Heart left ventricle (tissue), 16 donors: ENCODE results near the gene CSTF2T. TPM values are rescaled to one million over a fixed set of nuclear protein-coding genes. Genes with fewer than 3 reads are reported as not detected.

Experiments used
- ATAC-seq, 4 donors: fragments of 200-7000 bp; cut with Tn5 transposase; one replicate each; pipeline ENCODE4 v1.9.1; 2020 to 2022; ENCODE audit warnings: moderate library complexity in 4 of 4, mild to moderate bottlenecking in 3 of 4, moderate number of reproducible peaks in 1 of 4
- DNase-seq, 5 donors: peaks; one replicate each; pipeline ENCODE4 v3.0.0-alpha.2; 2020
- H3K27ac ChIP-seq, 12 donors: fragments of 200-600 bp; sonication (generic) in 4 of 12; one replicate each; pipeline versions ENCODE4 v1.5.0 to v1.8.0; 2016 to 2022; ENCODE audit warnings: mild to moderate bottlenecking in 2 of 12
- H3K27me3 ChIP-seq, 9 donors: fragments of 200-600 bp; sonication (generic) in 2 of 9; one replicate each; pipeline versions ENCODE4 v1.5.1 to v1.8.0; 2016 to 2022; ENCODE audit warnings: mild to moderate bottlenecking in 3 of 9
- H3K36me3 ChIP-seq, 9 donors: fragments of 200-600 bp; sonication (generic) in 2 of 9; one replicate each; pipeline versions ENCODE4 v1.5.0 to v1.8.0; 2018 to 2022; ENCODE audit warnings: mild to moderate bottlenecking in 2 of 9
- H3K4me1 ChIP-seq, 12 donors: fragments of 200-600 bp; sonication (generic) in 4 of 12; one replicate each; pipeline versions ENCODE4 v1.5.0 to v1.8.0; 2016 to 2022; ENCODE audit warnings: mild to moderate bottlenecking in 3 of 12
- H3K4me3 ChIP-seq, 12 donors: fragments of 200-600 bp; sonication (generic) in 4 of 12; one replicate each; pipeline versions ENCODE4 v1.5.0 to v1.8.0; 2017 to 2022; ENCODE audit warnings: mild to moderate bottlenecking in 9 of 12, moderate library complexity in 4 of 12
- H3K9me3 ChIP-seq, 12 donors: fragments of 200-600 bp; sonication (generic) in 4 of 12; one replicate each; pipeline versions ENCODE4 v1.5.0 to v1.8.0; 2016 to 2022; ENCODE audit warnings: mild to moderate bottlenecking in 1 of 12
- POLR2A ChIP-seq, 2 donors: fragments of 450-650 bp; IDR thresholded peaks; one replicate each; pipeline ENCODE4 v1.6.1; 2017; ENCODE audit warnings: antibody characterized with exemption in 2 of 2, mild to moderate bottlenecking in 2 of 2, moderate library complexity in 2 of 2
- WGBS, 4 donors: extraction: QIAGEN DNeasy Blood & Tissue Kit in 2 of 4; methylation state at CpG; one replicate each; pipeline versions ENCODE4 v1.1.5 to v1.1.7; 2013 to 2018; 5-methylcytosine and 5-hydroxymethylcytosine counted together
- intact Hi-C, 10 donors: fragments of 100-400 bp; cut with DNase I; formaldehyde crosslinking; loops; one replicate each; pipeline versions ENCODE4 v1.11.1 to v1.14.2; 2022
- polyA plus RNA-seq, 2 donors: library from polyadenylated mRNA; stranded (reverse); fragments of 200-250 nt; gene quantifications; one replicate each; pipeline ENCODE4 v1.2.3, GENCODE V29; 2013
- total RNA-seq, 9 donors: library from RNA; depleted of rRNA in 2 of 9; stranded (reverse); fragments of >200 nt in 2 of 9; fragmentation: NEBNext Ultra II Directional in 3 of 9; extraction: Animal tissue kit (Norgen Biotek cat#: 25700) in 3 of 9; gene quantifications; one replicate each; pipeline versions ENCODE4 v1.1.0 to v1.2.4, GENCODE V29; 2016 to 2023
- TF ChIP-seq, protein P1 (sequence below), 12 donors: fragments of 200-600 bp; sonication (generic) in 4 of 12; IDR thresholded peaks; one replicate each; pipeline versions ENCODE4 v1.5.0 to v1.8.0; 2018 to 2022; ENCODE audit warnings: antibody characterized with exemption in 12 of 12, mild to moderate bottlenecking in 5 of 12
- donor health status: ischemic (EF 13 %, LVEDD 7.1; RV severe dilation, severe dysfunction).
- donor health status: healthy with polysubstance abuse.
- donor health status: DM: no; HTN: yes; CAD: no.
- donor health status: DM: no; HTN: no; CAD: no.
- donor health status: ischemic (EF 25% LVEDD 6.9; RV normal size, moderate dysfunction).
- donor health status: ischemic (EF 25% LVEDD 5.7; RV mildly dilated, moderate dysfunction).
- donor health status: healthy.
- donor health status: DM: yes; HTN: yes; CAD: no.
- donor health status: ischemic (EF 35%, LVEDD 5.7; RV mildly dilated, moderate dysfunction).
- donor health status: nonischemic (EF 11% LVEDD 7.7; RV severe dilation, severe dysfunction).
- donor health status: DM: yes; HTN: yes; CAD: no.
- donor health status: PGD.
- donor health status: ischemic (EF 29% LVEDD 5.4; RV normal size, mild dysfunction).
- donor health status: nonischemic (EF 23%, LVEDD 6.1; RV moderate dilation, normal function).

CSTF2T gene
- total and polyA plus RNA-seq, 11 donors = 10.6 to 27.4 (median 21.5) TPM

DNA sequence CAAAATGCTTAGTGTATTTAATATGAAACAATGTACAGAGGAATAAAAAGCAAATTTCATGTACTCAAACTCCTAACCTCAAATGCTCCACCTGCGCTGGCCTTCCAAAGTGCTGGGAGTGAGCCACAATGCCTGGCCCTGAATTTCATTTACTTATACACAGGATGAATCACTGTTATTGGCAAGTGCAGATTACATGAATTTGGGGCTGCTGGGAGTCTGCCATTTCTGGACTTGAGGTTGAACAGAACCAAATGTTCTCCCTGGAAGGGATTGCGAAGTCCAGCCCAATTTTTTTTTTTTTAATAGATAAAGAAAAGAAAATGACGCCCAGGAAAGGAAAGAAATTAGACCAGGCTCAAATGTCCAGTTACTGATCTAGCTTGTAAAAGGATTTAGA is 6.8 kb upstream of the CSTF2T start:
- no peaks in the 10 kb centered on the region for H3K36me3 ChIP-seq
- no peaks in the 10 kb centered on the region for H3K27me3 ChIP-seq
- ATAC-seq = peak; percentile 74 to 87 (median 78)
- no peak for TF ChIP-seq POLR2A (IDR thresholded peaks at IDR 0.05)
- TF ChIP-seq, protein P1, sequence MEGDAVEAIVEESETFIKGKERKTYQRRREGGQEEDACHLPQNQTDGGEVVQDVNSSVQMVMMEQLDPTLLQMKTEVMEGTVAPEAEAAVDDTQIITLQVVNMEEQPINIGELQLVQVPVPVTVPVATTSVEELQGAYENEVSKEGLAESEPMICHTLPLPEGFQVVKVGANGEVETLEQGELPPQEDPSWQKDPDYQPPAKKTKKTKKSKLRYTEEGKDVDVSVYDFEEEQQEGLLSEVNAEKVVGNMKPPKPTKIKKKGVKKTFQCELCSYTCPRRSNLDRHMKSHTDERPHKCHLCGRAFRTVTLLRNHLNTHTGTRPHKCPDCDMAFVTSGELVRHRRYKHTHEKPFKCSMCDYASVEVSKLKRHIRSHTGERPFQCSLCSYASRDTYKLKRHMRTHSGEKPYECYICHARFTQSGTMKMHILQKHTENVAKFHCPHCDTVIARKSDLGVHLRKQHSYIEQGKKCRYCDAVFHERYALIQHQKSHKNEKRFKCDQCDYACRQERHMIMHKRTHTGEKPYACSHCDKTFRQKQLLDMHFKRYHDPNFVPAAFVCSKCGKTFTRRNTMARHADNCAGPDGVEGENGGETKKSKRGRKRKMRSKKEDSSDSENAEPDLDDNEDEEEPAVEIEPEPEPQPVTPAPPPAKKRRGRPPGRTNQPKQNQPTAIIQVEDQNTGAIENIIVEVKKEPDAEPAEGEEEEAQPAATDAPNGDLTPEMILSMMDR (IDR thresholded peaks at IDR 0.05) = no peak
- no peaks in the 10 kb centered on the region for H3K9me3 ChIP-seq
- 59 to 86% (median 69%) methylated on average over 3 of the region's 3 CpGs for WGBS, 4 donors
- H3K4me1 ChIP-seq = peaks cover 0 to 38% (median 8%) of the 10 kb centered on the region in 12 donors
- intact Hi-C loops = loop anchor here in 3 of 10 donors (10.0 kb wide), 1 partner anchor 249 kb away; no protein-coding TSS in a partner anchor
- H3K4me3 ChIP-seq = no peak overlapping the region
- peak overlapping the region in 10 of 12 donors; percentile 15 to 70 (median 48) for H3K27ac ChIP-seq
- peak in 4 of 5 donors; percentile 55 to 85 (median 78) for DNase-seq

DNA sequence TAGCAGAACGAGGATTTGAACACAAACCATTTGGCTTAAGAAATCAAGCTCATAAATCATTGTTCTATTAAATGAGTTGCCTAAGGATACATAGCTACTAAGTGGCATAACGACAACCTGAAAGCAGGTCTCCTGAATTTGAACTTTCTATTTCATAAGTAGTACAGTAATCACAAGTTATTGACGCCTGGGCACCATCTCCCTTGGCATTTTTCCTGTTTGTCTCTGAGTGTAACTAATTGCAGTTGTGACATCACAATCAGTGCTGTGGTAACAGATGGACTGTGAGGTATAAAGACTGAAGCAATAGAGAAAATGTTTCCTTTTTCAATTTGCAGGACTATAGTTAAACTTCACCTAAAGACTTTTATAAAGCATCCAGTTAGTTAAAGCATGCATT is 6.4 kb upstream of the CSTF2T start:
- H3K9me3 ChIP-seq = no peaks in the 10 kb centered on the region
- no peaks in the 10 kb centered on the region for H3K36me3 ChIP-seq
- no peak for DNase-seq
- no peaks in the 10 kb centered on the region for H3K27me3 ChIP-seq
- 61 to 84% (median 68%) methylated on average over 3 of the region's 3 CpGs for WGBS, 4 donors
- H3K4me3 ChIP-seq = no peak overlapping the region
- peak overlapping the region in 5 of 12 donors; percentile 15 to 70 (median 50) for H3K27ac ChIP-seq
- no peak for TF ChIP-seq POLR2A (IDR thresholded peaks at IDR 0.05)
- intact Hi-C loops = loop anchor here in 3 of 10 donors (10.0 kb wide), 1 partner anchor 249 kb away; no protein-coding TSS in a partner anchor
- peaks cover 0 to 40% (median 8%) of the 10 kb centered on the region in 12 donors for H3K4me1 ChIP-seq
- peak in 2 of 4 donors; percentile 26 to 36 for ATAC-seq

DNA sequence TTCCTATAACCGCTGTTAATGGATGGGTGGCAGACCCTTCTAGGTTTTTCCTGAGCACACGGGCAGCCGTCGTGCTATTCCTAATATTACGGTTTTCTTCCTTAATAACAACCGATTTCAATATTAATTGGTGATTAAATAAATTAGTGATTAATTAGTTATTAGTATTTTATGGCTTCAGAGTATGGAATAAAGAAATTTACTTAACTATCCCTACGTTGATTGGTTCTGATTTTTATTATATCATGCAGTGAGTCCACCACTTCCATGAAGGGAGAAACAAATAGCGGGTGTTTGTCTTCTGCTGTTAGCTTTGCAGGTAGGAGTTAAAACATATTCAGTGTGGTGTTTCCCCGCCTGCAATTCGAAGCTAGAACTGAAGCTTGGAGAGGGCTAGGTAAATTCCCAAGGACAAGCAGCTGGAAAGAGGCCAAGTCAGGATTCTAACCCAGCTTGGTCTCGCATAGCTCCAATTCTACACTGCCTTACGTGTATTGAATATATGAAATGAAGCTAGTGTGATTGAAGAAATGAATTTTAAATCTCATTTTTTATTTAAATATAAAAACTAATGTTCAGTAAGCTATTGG is 928 bp upstream of the CSTF2T start:
- TF ChIP-seq, protein P1 (IDR thresholded peaks at IDR 0.05) = no peak
- TF ChIP-seq POLR2A (IDR thresholded peaks at IDR 0.05) = no peak
- no peaks in the 10 kb centered on the region for H3K27me3 ChIP-seq
- DNase-seq (peak in 1 of 5 donors; percentile 34), ATAC-seq (peak in 3 of 4 donors; percentile 3 to 32 (median 16))
- 21 to 33% (median 26%) methylated on average over 12 of the region's 12 CpGs for WGBS, 4 donors
- no peaks in the 10 kb centered on the region for H3K9me3 ChIP-seq
- H3K27ac ChIP-seq = peak overlapping the region; percentile 88 to 98 (median 94)
- peaks cover 0 to 22% (median 10%) of the 10 kb centered on the region in 9 donors for H3K36me3 ChIP-seq
- H3K4me1 ChIP-seq = peaks cover 7 to 45% (median 37%) of the 10 kb centered on the region in 12 donors
- peak overlapping the region; percentile 58 to 93 (median 74) for H3K4me3 ChIP-seq
- intact Hi-C loops = loop anchor here in 3 of 10 donors (10.0 kb wide), 1 partner anchor 254 kb away; no protein-coding TSS in a partner anchor

DNA sequence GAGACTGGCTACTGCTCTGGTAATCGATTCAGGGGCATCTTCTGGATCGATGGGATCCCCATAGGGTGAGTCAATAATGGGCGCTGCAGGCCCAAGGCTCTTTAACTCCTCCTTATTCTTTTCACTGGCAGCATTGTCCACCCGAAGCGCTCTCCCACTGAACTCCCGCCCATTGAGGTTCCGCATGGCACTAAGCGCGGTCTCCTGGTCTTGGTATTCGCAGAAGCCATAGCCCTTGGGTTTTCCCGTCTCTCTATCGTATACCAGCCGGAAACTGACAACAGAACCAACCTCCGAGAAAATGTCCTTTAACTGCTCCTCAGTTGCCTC is 285 bp downstream of the CSTF2T start:
- intact Hi-C loops = no loop called here
- DNase-seq (peak in 1 of 5 donors; percentile 24), ATAC-seq (peak; percentile 43 to 50 (median 44))
- no peaks in the 10 kb centered on the region for H3K27me3 ChIP-seq
- peak overlapping the region; percentile 88 to 98 (median 94) for H3K27ac ChIP-seq
- H3K4me1 ChIP-seq = peaks cover 7 to 56% (median 44%) of the 10 kb centered on the region in 12 donors
- 0 to 1% (median 0%) methylated on average over 13 to 14 of the region's 14 CpGs for WGBS, 4 donors
- TF ChIP-seq, protein P1 (IDR thresholded peaks at IDR 0.05) = no peak
- no peak for TF ChIP-seq POLR2A (IDR thresholded peaks at IDR 0.05)
- peak overlapping the region; percentile 58 to 93 (median 74) for H3K4me3 ChIP-seq
- H3K36me3 ChIP-seq = peaks cover 0 to 22% (median 10%) of the 10 kb centered on the region in 9 donors
- no peaks in the 10 kb centered on the region for H3K9me3 ChIP-seq
